KOPT-K1 (cell line): Measurements from ENCODE around the gene OR5C1.
"Not testable (repeated sequence)": the region's sequence is repeated elsewhere in the genome, so short reads cannot be mapped to it uniquely, and the experiment has no call there.

Experiments
- H3K27ac ChIP-seq: fragments of 200-600 bp; sonication (generic); 2 replicates; pipeline ENCODE4 v1.5.1; 2016; ENCODE audit warnings: antibody characterized with exemption, mild to moderate bottlenecking, low read depth, low read length; ENCODE audit not compliant: poor library complexity, severe bottlenecking
- H3K36me3 ChIP-seq: fragments of 200-600 bp; sonication (generic); 2 replicates; pipeline ENCODE4 v1.5.1; 2017; ENCODE audit warnings: antibody characterized with exemption, mild to moderate bottlenecking, low read length, moderate library complexity; ENCODE audit not compliant: insufficient read depth
- H3K9me3 ChIP-seq: fragments of 200-600 bp; sonication (generic); 2 replicates; pipeline ENCODE4 v1.5.1; 2017; ENCODE audit warnings: antibody characterized with exemption, low read length, mild to moderate bottlenecking; ENCODE audit not compliant: insufficient read depth, poor library complexity, severe bottlenecking

OR5C1 gene

DNA sequence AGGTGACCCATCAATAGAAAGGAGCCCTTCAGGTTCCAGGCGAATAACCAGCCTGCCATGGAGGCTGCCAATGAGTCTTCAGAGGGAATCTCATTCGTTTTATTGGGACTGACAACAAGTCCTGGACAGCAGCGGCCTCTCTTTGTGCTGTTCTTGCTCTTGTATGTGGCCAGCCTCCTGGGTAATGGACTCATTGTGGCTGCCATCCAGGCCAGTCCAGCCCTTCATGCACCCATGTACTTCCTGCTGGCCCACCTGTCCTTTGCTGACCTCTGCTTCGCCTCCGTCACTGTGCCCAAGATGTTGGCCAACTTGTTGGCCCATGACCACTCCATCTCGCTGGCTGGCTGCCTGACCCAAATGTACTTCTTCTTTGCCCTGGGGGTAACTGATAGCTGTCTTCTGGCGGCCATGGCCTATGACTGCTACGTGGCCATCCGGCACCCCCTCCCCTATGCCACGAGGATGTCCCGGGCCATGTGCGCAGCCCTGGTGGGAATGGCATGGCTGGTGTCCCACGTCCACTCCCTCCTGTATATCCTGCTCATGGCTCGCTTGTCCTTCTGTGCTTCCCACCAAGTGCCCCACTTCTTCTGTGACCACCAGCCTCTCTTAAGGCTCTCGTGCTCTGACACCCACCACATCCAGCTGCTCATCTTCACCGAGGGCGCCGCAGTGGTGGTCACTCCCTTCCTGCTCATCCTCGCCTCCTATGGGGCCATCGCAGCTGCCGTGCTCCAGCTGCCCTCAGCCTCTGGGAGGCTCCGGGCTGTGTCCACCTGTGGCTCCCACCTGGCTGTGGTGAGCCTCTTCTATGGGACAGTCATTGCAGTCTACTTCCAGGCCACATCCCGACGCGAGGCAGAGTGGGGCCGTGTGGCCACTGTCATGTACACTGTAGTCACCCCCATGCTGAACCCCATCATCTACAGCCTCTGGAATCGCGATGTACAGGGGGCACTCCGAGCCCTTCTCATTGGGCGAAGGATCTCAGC lies 11.6 kb downstream of the OR5C1 start, which contains the start of gene OR1K1:
Gene OR1K1 (plus strand): TSS at position 58 of the 995 bp plus-strand sequence. CDS start 0 bp downstream, at position 58.
- Histone ChIP-seq H3K9me3 (no peaks in the 10 kb centered on the region), H3K36me3 (no peaks in the 10 kb centered on the region), H3K27ac (no peak within 1 kb of the TSS)

DNA sequence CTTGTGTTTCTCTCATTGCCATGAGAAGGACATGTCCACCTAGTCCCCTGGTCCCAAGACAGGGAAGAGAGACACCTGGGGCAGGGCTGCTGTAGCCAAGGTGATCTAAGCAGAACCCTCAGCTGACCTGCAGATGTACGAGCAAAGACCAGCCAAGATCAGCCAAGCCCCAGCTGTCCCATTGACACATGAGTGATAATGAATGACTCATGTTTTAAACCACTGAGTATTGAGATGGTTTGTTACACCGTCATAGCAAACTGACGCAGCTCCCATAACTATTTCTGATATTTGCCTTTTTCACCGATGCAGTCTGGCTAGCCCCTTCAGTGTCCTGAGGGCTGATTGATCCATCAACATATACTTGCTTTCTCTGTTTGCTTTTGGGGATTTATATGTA lies 17.9 kb downstream of the OR5C1 start:
- H3K27ac ChIP-seq = no peak overlapping the region
- H3K9me3 ChIP-seq = no peaks in the 10 kb centered on the region
- no peaks in the 10 kb centered on the region for H3K36me3 ChIP-seq

- no peaks in the 10 kb centered on the region for H3K36me3 ChIP-seq
- H3K9me3 ChIP-seq = no peaks in the 10 kb centered on the region
- no peak overlapping the region for H3K27ac ChIP-seq
These were observed 18.7 kb downstream of the OR5C1 start for GRCh38 chr9:122807271-122807900.

- Histone ChIP-seq H3K36me3 (no peaks in the 10 kb centered on the region), H3K27ac (no peak overlapping the region), H3K9me3 (no peaks in the 10 kb centered on the region)
These were observed 19.4 kb downstream of the OR5C1 start for GRCh38 chr9:122808141-122808540.

GRCh38 chr9:122809261-122809660 lies 20.5 kb downstream of the OR5C1 start:
- not testable (repeated sequence) for H3K27ac ChIP-seq, H3K9me3 ChIP-seq, H3K36me3 ChIP-seq

GRCh38 chr9:122810306-122810946 lies 21.7 kb downstream of the OR5C1 start:
- Histone ChIP-seq H3K27ac (no peak overlapping the region), H3K9me3 (no peaks in the 10 kb centered on the region), H3K36me3 (peaks cover under 1% of the 10 kb centered on the region; the same call in 1 of the 2 replicates)

- no peak overlapping the region for H3K27ac ChIP-seq
- H3K36me3 ChIP-seq = peaks cover 22% of the 10 kb centered on the region
- H3K9me3 ChIP-seq = no peaks in the 10 kb centered on the region
These were observed 24.0 kb downstream of the OR5C1 start for GRCh38 chr9:122812736-122813135.

- no peaks in the 10 kb centered on the region for H3K9me3 ChIP-seq
These were observed 25.8 kb downstream of the OR5C1 start for GRCh38 chr9:122814545-122814944.

GRCh38 chr9:122815544-122815943 lies 26.8 kb downstream of the OR5C1 start:
- no peak overlapping the region for H3K27ac ChIP-seq
- peaks cover 42% of the 10 kb centered on the region for H3K36me3 ChIP-seq
- H3K9me3 ChIP-seq = no peaks in the 10 kb centered on the region

More at GRCh38 chr9:122814545-122814944, 25.8 kb downstream of the OR5C1 start:
- Histone ChIP-seq H3K27ac (no peak overlapping the region), H3K36me3 (peaks cover 32% of the 10 kb centered on the region)

- H3K27ac ChIP-seq = no peak overlapping the region
- H3K9me3 ChIP-seq = no peaks in the 10 kb centered on the region
These were observed 27.6 kb downstream of the OR5C1 start for GRCh38 chr9:122816163-122816867.

DNA sequence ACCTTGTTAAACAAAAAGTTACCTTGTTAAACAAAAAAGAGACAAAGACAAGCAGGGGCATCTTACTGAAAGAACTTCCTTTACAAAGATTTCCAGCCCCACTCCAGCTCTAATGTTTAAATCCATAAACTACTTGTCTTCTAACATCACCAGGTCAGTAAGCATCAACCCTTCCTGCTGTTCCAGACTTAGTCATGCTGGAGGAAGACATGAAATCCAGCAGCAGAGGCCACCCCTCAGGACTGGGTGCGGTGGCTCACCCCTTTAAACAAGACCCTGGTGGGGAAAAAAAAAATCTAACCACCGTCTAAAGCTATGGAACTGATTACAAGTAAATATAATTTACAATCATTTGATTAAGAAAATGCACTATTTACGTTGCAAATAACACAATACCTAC lies 30.6 kb downstream of the OR5C1 start:
- no peaks in the 10 kb centered on the region for H3K9me3 ChIP-seq
- no peak overlapping the region for H3K27ac ChIP-seq
- H3K36me3 ChIP-seq = peaks cover 80% of the 10 kb centered on the region

More at GRCh38 chr9:122816163-122816867, 27.6 kb downstream of the OR5C1 start:
- H3K36me3 ChIP-seq = peaks cover 50% of the 10 kb centered on the region

DNA sequence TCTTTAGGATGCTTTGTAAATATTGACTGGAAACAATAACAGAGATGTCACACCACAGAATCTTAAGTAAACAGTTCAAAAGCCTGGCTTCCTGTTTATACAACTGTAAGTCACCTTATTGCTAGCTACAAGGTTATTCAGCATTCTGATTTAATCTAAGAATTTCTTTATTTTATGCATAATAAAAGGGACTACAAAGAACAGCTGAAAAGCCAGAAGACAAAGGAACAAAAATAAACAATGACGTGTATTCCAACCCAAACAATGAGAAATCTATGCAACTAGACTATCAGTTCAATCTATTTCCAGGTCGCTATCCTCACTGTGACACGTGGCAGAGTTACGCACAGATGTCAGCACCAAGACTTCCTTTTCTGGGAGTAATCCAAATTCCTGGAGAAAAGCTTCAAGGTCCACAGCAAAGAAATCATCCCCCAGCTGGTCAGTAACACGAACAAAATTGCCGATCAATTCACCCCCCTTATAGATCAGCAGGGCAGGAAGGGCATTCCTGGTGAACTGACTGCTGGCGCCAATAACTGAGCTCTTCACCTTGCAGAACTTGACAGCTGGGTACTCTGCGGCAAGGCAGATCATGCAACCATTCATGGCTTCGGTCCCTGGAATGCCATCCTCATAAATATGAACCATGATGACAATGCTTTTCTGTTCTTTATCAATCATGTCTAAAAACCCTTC lies 31.2 kb downstream of the OR5C1 start:
- H3K27ac ChIP-seq = no peak overlapping the region
- H3K36me3 ChIP-seq = peaks cover 86% of the 10 kb centered on the region
- no peaks in the 10 kb centered on the region for H3K9me3 ChIP-seq

- H3K27ac ChIP-seq = no peak overlapping the region
- peaks cover 86% of the 10 kb centered on the region for H3K36me3 ChIP-seq
- no peaks in the 10 kb centered on the region for H3K9me3 ChIP-seq
These were observed 31.7 kb downstream of the OR5C1 start for GRCh38 chr9:122820490-122820845.

- Histone ChIP-seq H3K36me3 (peaks cover 87% of the 10 kb centered on the region), H3K9me3 (no peaks in the 10 kb centered on the region), H3K27ac (no peak overlapping the region)
These were observed 32.7 kb downstream of the OR5C1 start for GRCh38 chr9:122821278-122821943.
